ENCODE measurements around the gene GALNT17.
"Not testable (repeated sequence)": the region's sequence is repeated elsewhere in the genome, so short reads cannot be mapped to it uniquely, and the experiment has no call there.

The GALNT17 gene

DNA sequence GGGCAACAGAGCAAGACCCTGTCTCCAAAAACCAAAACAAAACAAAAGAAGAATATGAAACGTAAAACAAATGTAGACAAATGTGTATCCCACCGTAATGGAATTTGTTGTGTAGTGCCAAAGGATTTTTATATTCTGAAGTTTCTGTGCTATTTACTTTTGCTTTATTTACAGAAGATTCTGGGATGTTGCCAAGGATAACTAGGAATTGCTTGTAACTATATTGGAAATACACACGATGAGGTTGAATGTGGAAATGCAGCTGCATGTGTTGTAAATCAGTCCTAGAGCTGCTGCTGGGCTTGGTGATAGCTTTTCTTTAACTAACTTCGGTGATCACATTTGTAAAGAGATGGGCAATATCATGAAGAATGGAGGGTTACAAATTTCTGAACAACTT is 39.5 kb downstream of the GALNT17 start:
- DNase-seq = no peak

GRCh38 chr7:71173955-71174354 is 42.0 kb downstream of the GALNT17 start:
- DNase-seq = peak in 1 of 2 experiments; percentile 7

GRCh38 chr7:71182438-71182935 is 50.5 kb downstream of the GALNT17 start:
- no peak for DNase-seq

DNA sequence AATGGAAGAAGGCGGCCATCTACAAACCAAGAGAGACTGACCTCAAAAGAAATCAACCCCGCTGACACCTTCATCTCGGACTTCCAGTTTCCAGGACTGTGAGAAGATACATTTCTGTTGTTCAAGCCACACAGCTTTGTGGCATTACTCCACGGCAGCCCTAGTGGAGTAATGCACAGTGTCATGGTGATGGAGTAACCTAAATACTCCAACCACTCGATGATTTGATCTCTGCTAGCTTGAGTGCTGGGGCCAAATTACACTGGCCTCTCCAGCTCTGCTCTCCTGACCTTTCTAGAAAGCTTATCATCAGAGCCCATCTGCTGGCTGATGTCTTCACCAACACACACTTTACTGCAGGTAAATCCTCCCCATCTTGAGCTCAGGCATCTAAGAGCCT is 52.2 kb downstream of the GALNT17 start:
- DNase-seq = no peak

DNA sequence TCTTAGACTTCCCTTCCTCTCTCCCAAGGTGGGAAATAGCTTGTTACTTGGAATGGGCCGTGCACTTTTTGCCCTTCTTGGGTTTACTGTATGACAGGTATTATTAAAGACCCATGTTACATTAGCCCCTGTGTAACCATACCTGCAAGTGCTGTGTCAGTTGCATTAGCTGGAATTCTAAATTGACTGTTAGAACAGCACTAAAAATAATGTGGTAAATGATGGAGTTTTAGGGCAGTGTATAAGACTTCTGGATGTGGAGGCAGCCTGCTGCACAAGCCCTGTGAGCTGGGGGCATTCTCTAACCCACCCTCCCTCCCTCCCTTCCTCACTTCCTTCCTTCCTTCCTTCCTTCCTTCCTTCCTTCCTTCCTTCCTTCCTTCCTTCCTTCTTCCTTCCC is 52.7 kb downstream of the GALNT17 start:
- no peak for DNase-seq

DNA sequence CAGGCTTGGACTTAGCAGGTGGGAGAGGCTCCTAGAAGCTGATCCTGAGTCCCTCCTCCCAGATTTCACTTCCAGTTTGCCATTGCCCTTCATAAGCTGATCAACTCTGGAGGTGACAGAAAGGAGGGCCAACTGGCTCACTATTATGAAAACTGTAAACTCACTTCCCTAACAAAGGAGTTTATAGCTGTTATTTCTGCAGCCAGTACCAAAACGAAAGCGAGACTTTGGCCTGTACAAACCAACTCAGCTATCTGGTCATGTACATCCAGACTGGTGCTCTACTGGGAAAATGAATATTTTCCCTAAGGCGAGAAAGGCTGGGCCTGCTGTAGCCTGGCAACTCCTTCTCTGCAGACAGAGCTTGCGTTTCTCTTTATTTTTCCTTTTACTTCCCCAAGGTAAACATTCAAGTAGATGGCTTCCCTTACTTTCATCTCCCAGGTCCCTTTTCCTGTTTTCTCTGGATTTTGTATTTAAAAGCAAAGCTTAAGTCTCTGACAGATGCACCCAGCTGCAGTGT is 54.7 kb downstream of the GALNT17 start:
- DNase-seq = no peak

DNA sequence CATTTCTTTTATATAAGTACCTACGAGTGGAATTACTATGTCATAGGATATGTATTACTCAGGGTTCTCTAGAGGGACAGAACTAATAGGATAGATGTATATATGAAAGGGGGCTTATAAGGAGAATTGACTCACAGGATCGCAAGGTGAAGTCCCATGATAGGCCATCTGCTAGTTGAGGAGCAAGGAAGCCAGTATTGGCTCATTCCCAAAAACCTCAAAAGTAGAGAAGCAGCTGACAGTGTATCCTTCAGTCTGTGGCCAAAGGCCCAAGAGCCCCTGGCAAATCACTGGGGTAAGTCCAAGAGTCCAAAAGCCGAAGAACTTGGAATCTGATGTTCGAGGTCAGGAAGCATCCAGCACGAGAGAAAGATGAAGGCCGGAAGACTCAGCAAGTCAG is 59.8 kb downstream of the GALNT17 start:
- DNase-seq = no peak

- DNase-seq = peak in 1 of 2 experiments; percentile 1
These were observed 61.3 kb downstream of the GALNT17 start for GRCh38 chr7:71193099-71193810.

GRCh38 chr7:71198391-71198790 is 66.4 kb downstream of the GALNT17 start:
- DNase-seq = no peak

- DNase-seq = no peak
These were observed 66.9 kb downstream of the GALNT17 start for GRCh38 chr7:71198887-71199286.

GRCh38 chr7:71206184-71206583 is 74.2 kb downstream of the GALNT17 start:
- DNase-seq = no peak

GRCh38 chr7:71208881-71209280 is 76.9 kb downstream of the GALNT17 start:
- no peak for DNase-seq

DNA sequence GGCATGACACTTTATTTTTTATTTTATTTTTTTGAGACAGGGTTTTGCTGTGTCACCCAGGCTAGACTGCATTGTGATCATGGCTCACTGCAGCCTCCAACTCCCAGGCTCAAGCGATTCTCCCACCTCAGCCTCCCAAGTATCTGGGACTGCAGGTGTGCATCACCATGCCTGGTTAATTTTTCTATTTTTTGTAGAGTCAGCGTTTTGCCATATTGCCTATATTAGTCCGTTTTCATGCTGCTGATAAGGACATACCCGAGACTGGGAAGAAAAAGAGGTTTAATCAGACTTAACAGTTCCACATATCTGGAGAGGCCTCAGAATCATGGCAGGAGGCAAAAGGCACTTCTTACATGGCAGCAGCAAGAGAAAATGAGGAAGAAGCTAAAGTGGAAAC is 77.5 kb downstream of the GALNT17 start:
- DNase-seq = not testable (repeated sequence)

- no peak for DNase-seq
These were observed 78.3 kb downstream of the GALNT17 start for GRCh38 chr7:71210220-71210619.

DNA sequence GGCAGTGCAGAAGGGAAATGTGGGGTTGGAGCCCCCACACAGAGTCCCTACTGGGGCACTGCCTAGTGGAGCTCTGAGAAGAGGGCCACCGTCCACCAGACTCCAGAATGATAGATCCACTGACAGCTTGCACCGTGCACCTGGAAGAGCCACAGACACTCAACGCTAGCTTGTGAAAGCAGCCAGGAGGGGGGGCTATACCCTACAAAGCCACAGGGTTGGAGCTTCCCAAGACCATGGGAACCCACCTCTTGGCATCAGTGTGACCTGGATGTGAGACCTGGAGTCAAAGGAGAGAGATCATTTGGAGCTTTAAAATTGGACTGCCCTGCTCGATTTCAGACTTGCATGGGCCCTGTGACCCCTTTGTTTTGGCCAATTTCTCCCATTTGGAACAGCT is 80.5 kb downstream of the GALNT17 start:
- DNase-seq = not testable (repeated sequence)

DNA sequence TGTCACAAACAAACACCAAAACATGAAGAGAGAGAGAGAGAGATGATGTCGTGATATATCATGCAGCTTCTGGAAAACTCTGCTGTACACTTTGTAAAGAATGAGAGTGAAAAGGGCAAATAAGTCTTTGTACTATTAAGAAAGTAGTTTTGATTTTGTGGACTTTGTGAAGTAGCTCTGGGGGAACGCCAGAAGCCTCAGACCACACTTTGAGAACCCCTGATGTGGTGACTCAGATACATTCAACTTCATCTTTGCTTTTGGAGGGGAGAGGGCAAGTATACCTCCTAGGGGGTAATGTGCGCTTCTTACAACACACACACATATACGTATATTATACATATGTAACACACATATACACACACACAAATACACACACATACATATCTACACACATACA is 84.3 kb downstream of the GALNT17 start:
- no peak for DNase-seq

GRCh38 chr7:71220210-71220695 is 88.3 kb downstream of the GALNT17 start:
- DNase-seq = no peak

DNA sequence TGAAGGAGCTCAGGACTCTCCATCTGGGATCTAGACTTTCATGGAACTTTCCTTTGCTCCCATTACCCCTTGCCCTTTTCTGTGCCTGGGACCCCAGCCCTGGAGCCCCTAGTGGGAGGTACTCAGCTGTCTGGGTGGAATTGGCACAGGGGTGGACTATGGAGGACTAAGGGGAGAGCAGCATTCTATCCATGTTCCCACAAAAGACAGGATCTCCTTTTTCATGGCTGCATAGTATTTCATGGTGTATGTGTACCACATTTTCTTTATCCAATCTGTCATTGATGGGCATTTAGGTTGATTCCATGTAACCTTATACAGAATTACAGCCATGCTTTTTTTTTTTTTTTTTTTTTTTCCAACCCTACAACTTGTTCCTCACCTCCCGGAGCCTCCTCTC is 89.1 kb downstream of the GALNT17 start:
- no peak for DNase-seq

- no peak for DNase-seq
These were observed 89.6 kb downstream of the GALNT17 start for GRCh38 chr7:71221549-71221948.

- DNase-seq = no peak
These were observed 95.2 kb downstream of the GALNT17 start for GRCh38 chr7:71227126-71227525.

DNA sequence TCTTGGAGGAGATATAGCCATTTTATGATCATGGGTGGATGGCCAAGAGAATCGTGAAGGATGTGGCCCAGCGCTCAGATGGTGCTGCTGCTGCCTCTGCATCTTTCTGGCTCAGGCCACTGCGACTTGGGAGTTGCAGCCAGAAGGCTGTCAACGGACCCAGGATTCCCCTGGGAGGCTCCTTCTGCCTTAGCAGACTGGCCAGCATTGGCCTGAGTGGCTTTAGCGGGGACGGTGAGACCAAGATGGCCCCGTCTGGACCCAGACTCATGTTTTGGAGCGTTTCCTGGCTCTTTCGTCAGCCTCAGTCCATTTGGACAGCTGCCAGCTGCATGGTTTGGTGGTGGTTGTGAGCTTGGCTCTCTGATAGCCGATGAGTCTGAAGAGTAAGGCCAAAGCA is 97.2 kb downstream of the GALNT17 start:
- no peak for DNase-seq

DNA sequence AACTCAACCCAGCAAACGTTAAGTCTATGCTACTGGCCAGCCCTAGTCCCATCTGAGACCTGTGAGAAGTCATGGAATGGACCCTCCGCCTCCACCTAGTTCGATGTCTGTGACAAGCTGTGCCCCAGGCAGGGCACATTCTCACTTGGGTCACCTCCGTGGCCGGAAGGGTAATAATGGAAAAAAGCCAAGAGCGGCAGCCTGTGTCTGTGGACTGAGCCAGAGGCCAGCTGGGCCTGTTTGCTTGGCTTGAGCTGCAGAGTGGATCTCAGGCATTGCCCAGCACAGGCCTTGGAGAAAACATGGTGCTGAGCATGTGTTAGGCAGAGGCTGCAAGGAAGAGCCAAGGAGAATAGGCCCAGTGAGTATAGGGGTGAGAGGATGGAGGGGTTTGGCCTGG is 97.8 kb downstream of the GALNT17 start:
- no peak for DNase-seq

- DNase-seq = no peak
These were observed 103.3 kb downstream of the GALNT17 start for GRCh38 chr7:71235253-71235652.

- no peak for DNase-seq
These were observed 104.5 kb downstream of the GALNT17 start for GRCh38 chr7:71236230-71237105.
